ENCODE measurements around the gene PLEKHH1. TPM values are rescaled to one million over a fixed set of nuclear protein-coding genes. Genes with fewer than 3 reads are reported as not detected.

Gene PLEKHH1
- total RNA-seq, 1 donor from 2014 or later = 0.20 TPM

- Mint-ChIP-seq H3K4me3 (no peak overlapping the region), H3K27me3 (no peaks in the 10 kb centered on the region), H3K27ac (no peak overlapping the region), H3K4me1 (peaks cover 14% of the 10 kb centered on the region), H3K9me3 (no peaks in the 10 kb centered on the region), H3K36me3 (ENCODE audit: low read depth) (no peaks in the 10 kb centered on the region)
- intact Hi-C loops (cut with micrococcal nuclease) = no loop called here
- DNase-seq (no peak), ATAC-seq (ENCODE audit: low read depth) (no peak)
- CTCF ChIA-PET = interaction anchor here (1.6 kb wide), 1 partner anchor 11 kb away, joined by 4 read pairs; no protein-coding TSS in a partner anchor
- no peak for TF ChIP-seq CTCF (IDR thresholded peaks at IDR 0.05)
- POLR2A ChIA-PET = no interaction called here
Measured at GRCh38 chr14:67607646-67608045, 74.6 kb downstream of the PLEKHH1 start.

- no peak for DNase-seq
- H3K4me1 Mint-ChIP-seq = no peaks in the 10 kb centered on the region
- H3K4me3 Mint-ChIP-seq = no peak overlapping the region
- no peaks in the 10 kb centered on the region for H3K9me3 Mint-ChIP-seq
- POLR2A ChIA-PET = interaction anchor here (1.6 kb wide), 1 partner anchor 10 kb away, joined by 5 read pairs; the partner anchor contains the start of gene PIGH
- H3K27ac Mint-ChIP-seq = no peak overlapping the region
- H3K27me3 Mint-ChIP-seq = no peaks in the 10 kb centered on the region
- CTCF ChIA-PET = interaction anchor here (1.8 kb wide), 1 partner anchor 10 kb away, joined by 7 read pairs; the partner anchor contains the start of gene PIGH
- no peaks in the 10 kb centered on the region for H3K36me3 Mint-ChIP-seq (ENCODE audit: low read depth)
- ATAC-seq (ENCODE audit: low read depth) = no peak
- intact Hi-C loops (cut with micrococcal nuclease) = no loop called here
- TF ChIP-seq CTCF (IDR thresholded peaks at IDR 0.05) = no peak
Measured at GRCh38 chr14:67609642-67610310, 76.7 kb downstream of the PLEKHH1 start.

- POLR2A ChIA-PET = no interaction called here
- CTCF ChIA-PET = no interaction called here
- Mint-ChIP-seq H3K4me1 (no peaks in the 10 kb centered on the region), H3K4me3 (no peak overlapping the region), H3K9me3 (no peaks in the 10 kb centered on the region), H3K27ac (no peak overlapping the region), H3K36me3 (ENCODE audit: low read depth) (no peaks in the 10 kb centered on the region), H3K27me3 (no peaks in the 10 kb centered on the region)
- ATAC-seq (ENCODE audit: low read depth) (no peak), DNase-seq (no peak)
- TF ChIP-seq CTCF (IDR thresholded peaks at IDR 0.05) = no peak
- intact Hi-C loops (cut with micrococcal nuclease) = no loop called here
Measured at GRCh38 chr14:67610491-67610890, 77.4 kb downstream of the PLEKHH1 start.

- CTCF ChIA-PET = interaction anchor here (0.7 to 3.7 kb wide), 9 partner anchors 12 to 259 kb away, joined by 3 to 33 read pairs (median 6); partner anchors contain the start of genes ATP6V1D, EIF2S1 and PIGH
- POLR2A ChIA-PET = interaction anchor here (0.6 to 3.0 kb wide), 7 partner anchors 15 to 150 kb away, joined by 3 to 31 read pairs (median 4); partner anchors contain the start of genes PIGH, RDH11 and VTI1B
- H3K36me3 Mint-ChIP-seq (ENCODE audit: low read depth) = no peaks in the 10 kb centered on the region
Measured at GRCh38 chr14:67618617-67619063, 85.5 kb downstream of the PLEKHH1 start.

More at GRCh38 chr14:67618617-67619063, 85.5 kb downstream of the PLEKHH1 start:
- peak overlapping the region; percentile 68 for H3K27ac Mint-ChIP-seq
- ATAC-seq (ENCODE audit: low read depth) (no peak), DNase-seq (no peak)
- no peaks in the 10 kb centered on the region for H3K27me3 Mint-ChIP-seq
- peaks cover 25% of the 10 kb centered on the region for H3K4me1 Mint-ChIP-seq
- intact Hi-C loops (cut with micrococcal nuclease) = loop anchor here (1.0 kb wide), 7 partner anchors 18 to 258 kb away; partner anchors contain the start of genes EIF2S1, PIGH, RDH11 and TMEM229B
- H3K9me3 Mint-ChIP-seq = no peaks in the 10 kb centered on the region
- H3K4me3 Mint-ChIP-seq = peak overlapping the region; percentile 66
- peak; percentile 37 for TF ChIP-seq CTCF (IDR thresholded peaks at IDR 0.05)
